Measurements from ENCODE around the gene PHF19. TPM values are rescaled to one million over a fixed set of nuclear protein-coding genes. Genes with fewer than 3 reads are reported as not detected.

Gene PHF19
- total and polyA plus RNA-seq, 10 of the 15 experiments (the other 5 are each of a cell fraction or from before 2014, with no cell fraction given), result 26.0 to 133 (median 87.7) TPM

DNA sequence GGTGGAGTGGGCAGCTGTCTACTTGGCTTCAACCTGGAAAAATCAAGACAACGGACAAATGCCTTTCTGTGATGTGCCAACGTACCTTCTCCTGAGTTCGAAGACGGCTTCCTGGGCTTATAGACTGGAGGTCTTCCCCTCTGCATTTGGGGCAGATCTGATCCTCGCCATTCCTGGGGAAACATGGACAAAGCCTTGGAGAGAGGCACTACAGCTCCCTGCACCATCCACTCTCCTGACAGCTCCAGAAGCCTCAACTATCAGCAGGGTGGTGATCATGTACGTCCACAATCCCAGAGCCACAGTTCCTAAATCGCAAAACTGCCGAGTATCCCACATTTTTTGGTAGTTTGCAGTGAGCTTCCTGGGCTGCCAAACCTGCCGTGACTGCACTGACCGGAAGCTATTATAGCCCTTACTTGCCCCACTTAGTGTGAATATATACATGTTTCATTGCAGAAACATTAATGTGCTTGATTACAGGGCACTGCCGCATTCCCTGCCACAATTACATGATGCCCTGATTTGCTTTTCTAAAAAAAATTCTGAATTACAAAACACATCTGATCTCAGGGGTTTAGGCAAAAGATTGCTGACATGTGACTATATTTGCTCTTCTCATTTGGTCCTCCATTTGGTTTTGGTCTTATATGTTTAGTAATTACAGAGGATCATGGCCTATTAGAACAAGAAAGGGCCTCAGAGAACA is 46.8 kb upstream of the PHF19 start (continued):
- TF ChIP-seq, protein P1, sequence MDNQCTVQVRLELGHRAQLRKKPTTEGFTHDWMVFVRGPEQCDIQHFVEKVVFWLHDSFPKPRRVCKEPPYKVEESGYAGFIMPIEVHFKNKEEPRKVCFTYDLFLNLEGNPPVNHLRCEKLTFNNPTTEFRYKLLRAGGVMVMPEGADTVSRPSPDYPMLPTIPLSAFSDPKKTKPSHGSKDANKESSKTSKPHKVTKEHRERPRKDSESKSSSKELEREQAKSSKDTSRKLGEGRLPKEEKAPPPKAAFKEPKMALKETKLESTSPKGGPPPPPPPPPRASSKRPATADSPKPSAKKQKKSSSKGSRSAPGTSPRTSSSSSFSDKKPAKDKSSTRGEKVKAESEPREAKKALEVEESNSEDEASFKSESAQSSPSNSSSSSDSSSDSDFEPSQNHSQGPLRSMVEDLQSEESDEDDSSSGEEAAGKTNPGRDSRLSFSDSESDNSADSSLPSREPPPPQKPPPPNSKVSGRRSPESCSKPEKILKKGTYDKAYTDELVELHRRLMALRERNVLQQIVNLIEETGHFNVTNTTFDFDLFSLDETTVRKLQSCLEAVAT (IDR thresholded peaks at IDR 0.05), result peak; percentile 58; the same call in 1 of the 2 replicates
- no peak for TF ChIP-seq HDGF (IDR thresholded peaks at IDR 0.05)
- no peak for TF ChIP-seq TCF7 (IDR thresholded peaks at IDR 0.05; ENCODE audit: borderline replicate concordance)
- no peak for TF ChIP-seq KLF5 (IDR thresholded peaks at IDR 0.05; ENCODE audit: partially characterized antibody)
- no peak for TF ChIP-seq POLR2AphosphoS2 (IDR thresholded peaks at IDR 0.05; ENCODE audit: low read depth, low read length)
- TF ChIP-seq, protein P2, sequence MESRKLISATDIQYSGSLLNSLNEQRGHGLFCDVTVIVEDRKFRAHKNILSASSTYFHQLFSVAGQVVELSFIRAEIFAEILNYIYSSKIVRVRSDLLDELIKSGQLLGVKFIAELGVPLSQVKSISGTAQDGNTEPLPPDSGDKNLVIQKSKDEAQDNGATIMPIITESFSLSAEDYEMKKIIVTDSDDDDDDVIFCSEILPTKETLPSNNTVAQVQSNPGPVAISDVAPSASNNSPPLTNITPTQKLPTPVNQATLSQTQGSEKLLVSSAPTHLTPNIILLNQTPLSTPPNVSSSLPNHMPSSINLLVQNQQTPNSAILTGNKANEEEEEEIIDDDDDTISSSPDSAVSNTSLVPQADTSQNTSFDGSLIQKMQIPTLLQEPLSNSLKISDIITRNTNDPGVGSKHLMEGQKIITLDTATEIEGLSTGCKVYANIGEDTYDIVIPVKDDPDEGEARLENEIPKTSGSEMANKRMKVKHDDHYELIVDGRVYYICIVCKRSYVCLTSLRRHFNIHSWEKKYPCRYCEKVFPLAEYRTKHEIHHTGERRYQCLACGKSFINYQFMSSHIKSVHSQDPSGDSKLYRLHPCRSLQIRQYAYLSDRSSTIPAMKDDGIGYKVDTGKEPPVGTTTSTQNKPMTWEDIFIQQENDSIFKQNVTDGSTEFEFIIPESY (IDR thresholded peaks at IDR 0.05), result no peak
- no peak for TF ChIP-seq RAD51 (IDR thresholded peaks at IDR 0.05)
- TF ChIP-seq, protein P3, sequence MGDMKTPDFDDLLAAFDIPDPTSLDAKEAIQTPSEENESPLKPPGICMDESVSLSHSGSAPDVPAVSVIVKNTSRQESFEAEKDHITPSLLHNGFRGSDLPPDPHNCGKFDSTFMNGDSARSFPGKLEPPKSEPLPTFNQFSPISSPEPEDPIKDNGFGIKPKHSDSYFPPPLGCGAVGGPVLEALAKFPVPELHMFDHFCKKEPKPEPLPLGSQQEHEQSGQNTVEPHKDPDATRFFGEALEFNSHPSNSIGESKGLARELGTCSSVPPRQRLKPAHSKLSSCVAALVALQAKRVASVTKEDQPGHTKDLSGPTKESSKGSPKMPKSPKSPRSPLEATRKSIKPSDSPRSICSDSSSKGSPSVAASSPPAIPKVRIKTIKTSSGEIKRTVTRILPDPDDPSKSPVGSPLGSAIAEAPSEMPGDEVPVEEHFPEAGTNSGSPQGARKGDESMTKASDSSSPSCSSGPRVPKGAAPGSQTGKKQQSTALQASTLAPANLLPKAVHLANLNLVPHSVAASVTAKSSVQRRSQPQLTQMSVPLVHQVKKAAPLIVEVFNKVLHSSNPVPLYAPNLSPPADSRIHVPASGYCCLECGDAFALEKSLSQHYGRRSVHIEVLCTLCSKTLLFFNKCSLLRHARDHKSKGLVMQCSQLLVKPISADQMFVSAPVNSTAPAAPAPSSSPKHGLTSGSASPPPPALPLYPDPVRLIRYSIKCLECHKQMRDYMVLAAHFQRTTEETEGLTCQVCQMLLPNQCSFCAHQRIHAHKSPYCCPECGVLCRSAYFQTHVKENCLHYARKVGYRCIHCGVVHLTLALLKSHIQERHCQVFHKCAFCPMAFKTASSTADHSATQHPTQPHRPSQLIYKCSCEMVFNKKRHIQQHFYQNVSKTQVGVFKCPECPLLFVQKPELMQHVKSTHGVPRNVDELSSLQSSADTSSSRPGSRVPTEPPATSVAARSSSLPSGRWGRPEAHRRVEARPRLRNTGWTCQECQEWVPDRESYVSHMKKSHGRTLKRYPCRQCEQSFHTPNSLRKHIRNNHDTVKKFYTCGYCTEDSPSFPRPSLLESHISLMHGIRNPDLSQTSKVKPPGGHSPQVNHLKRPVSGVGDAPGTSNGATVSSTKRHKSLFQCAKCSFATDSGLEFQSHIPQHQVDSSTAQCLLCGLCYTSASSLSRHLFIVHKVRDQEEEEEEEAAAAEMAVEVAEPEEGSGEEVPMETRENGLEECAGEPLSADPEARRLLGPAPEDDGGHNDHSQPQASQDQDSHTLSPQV (IDR thresholded peaks at IDR 0.05), result no peak
- TF ChIP-seq, protein P4, sequence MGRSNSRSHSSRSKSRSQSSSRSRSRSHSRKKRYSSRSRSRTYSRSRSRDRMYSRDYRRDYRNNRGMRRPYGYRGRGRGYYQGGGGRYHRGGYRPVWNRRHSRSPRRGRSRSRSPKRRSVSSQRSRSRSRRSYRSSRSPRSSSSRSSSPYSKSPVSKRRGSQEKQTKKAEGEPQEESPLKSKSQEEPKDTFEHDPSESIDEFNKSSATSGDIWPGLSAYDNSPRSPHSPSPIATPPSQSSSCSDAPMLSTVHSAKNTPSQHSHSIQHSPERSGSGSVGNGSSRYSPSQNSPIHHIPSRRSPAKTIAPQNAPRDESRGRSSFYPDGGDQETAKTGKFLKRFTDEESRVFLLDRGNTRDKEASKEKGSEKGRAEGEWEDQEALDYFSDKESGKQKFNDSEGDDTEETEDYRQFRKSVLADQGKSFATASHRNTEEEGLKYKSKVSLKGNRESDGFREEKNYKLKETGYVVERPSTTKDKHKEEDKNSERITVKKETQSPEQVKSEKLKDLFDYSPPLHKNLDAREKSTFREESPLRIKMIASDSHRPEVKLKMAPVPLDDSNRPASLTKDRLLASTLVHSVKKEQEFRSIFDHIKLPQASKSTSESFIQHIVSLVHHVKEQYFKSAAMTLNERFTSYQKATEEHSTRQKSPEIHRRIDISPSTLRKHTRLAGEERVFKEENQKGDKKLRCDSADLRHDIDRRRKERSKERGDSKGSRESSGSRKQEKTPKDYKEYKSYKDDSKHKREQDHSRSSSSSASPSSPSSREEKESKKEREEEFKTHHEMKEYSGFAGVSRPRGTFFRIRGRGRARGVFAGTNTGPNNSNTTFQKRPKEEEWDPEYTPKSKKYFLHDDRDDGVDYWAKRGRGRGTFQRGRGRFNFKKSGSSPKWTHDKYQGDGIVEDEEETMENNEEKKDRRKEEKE (IDR thresholded peaks at IDR 0.05), result no peak
- TF ChIP-seq POLR2A (IDR thresholded peaks at IDR 0.05; ENCODE audit: low read depth, low read length), result peak; percentile 56
- no peak for TF ChIP-seq MEF2B (IDR thresholded peaks at IDR 0.05; ENCODE audit: partially characterized antibody, poor library complexity, severe bottlenecking)
- TF ChIP-seq NBN (IDR thresholded peaks at IDR 0.05), result no peak
- TF ChIP-seq MXI1 (IDR thresholded peaks at IDR 0.05; ENCODE audit: low read depth, low read length), result no peak
- TF ChIP-seq JUND (IDR thresholded peaks at IDR 0.05; ENCODE audit: low read depth, low read length), result no peak
- no peak for TF ChIP-seq CEBPB (IDR thresholded peaks at IDR 0.05; ENCODE audit: borderline replicate concordance in 1 of 2, low read depth in 2 of 2, low read length in 2 of 2)
- TF ChIP-seq BACH1 (IDR thresholded peaks at IDR 0.05; ENCODE audit: borderline replicate concordance), result peak; percentile 53; the same call in 1 of the 2 replicates
- TF ChIP-seq, protein P5, sequence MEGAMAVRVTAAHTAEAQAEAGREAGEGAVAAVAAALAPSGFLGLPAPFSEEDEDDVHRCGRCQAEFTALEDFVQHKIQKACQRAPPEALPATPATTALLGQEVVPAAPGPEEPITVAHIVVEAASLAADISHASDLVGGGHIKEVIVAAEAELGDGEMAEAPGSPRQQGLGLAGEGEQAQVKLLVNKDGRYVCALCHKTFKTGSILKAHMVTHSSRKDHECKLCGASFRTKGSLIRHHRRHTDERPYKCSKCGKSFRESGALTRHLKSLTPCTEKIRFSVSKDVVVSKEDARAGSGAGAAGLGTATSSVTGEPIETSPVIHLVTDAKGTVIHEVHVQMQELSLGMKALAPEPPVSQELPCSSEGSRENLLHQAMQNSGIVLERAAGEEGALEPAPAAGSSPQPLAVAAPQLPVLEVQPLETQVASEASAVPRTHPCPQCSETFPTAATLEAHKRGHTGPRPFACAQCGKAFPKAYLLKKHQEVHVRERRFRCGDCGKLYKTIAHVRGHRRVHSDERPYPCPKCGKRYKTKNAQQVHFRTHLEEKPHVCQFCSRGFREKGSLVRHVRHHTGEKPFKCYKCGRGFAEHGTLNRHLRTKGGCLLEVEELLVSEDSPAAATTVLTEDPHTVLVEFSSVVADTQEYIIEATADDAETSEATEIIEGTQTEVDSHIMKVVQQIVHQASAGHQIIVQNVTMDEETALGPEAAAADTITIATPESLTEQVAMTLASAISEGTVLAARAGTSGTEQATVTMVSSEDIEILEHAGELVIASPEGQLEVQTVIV (IDR thresholded peaks at IDR 0.05; ENCODE audit: borderline replicate concordance, partially characterized antibody), result no peak

All from GM12878 (cell line).